ES-I3 (cell line): ENCODE results near the gene TMEM187.

Source experiments
- H3K36me3 ChIP-seq: 2 replicates; pipeline ENCODE4 v1.6.1; 2013; ENCODE audit warnings: mild to moderate bottlenecking, low read length, control low read depth, moderate library complexity; ENCODE audit not compliant: insufficient read depth
- H3K4me1 ChIP-seq: 2 replicates; pipeline ENCODE4 v1.6.1; 2013; ENCODE audit warnings: mild to moderate bottlenecking, control low read depth, low read length; ENCODE audit not compliant: insufficient read depth
- H3K9ac ChIP-seq: 2 replicates; pipeline ENCODE4 v1.6.1; 2013; ENCODE audit warnings: low read depth, mild to moderate bottlenecking, low read length, moderate library complexity
- H3K9me3 ChIP-seq: 2 replicates; pipeline ENCODE4 v1.6.1; 2013; ENCODE audit warnings: mild to moderate bottlenecking, low read length, moderate library complexity; ENCODE audit not compliant: control insufficient read depth, insufficient read depth

TMEM187 gene

GRCh38 chrX:153954558-153955227, 17.9 kb upstream of the TMEM187 start:
- Histone ChIP-seq H3K9me3 (no peaks in the 10 kb centered on the region), H3K4me1 (no peaks in the 10 kb centered on the region; the same call in 1 of the 2 replicates), H3K36me3 (peaks cover 6% of the 10 kb centered on the region; the same call in 1 of the 2 replicates), H3K9ac (no peak overlapping the region)

- no peaks in the 10 kb centered on the region for H3K9me3 ChIP-seq
- peaks cover 8% of the 10 kb centered on the region for H3K36me3 ChIP-seq
- H3K4me1 ChIP-seq: no peaks in the 10 kb centered on the region; the same call in 1 of the 2 replicates
- no peak overlapping the region for H3K9ac ChIP-seq
Measured at GRCh38 chrX:153955228-153955732, 17.3 kb upstream of the TMEM187 start.

GRCh38 chrX:153956044-153956907, 16.3 kb upstream of the TMEM187 start:
- Histone ChIP-seq H3K4me1 (no peaks in the 10 kb centered on the region; the same call in 1 of the 2 replicates), H3K9me3 (no peaks in the 10 kb centered on the region), H3K36me3 (peaks cover 9% of the 10 kb centered on the region), H3K9ac (no peak overlapping the region)

- Histone ChIP-seq H3K4me1 (no peaks in the 10 kb centered on the region; the same call in 1 of the 2 replicates), H3K9me3 (no peaks in the 10 kb centered on the region), H3K36me3 (peaks cover 5% of the 10 kb centered on the region)
Measured at GRCh38 chrX:153957224-153957623, 15.3 kb upstream of the TMEM187 start.

GRCh38 chrX:153958605-153959004, 13.9 kb upstream of the TMEM187 start:
- Histone ChIP-seq H3K9ac (no peak overlapping the region), H3K9me3 (no peaks in the 10 kb centered on the region), H3K36me3 (peaks cover 5% of the 10 kb centered on the region), H3K4me1 (no peaks in the 10 kb centered on the region)

More at GRCh38 chrX:153957224-153957623, 15.3 kb upstream of the TMEM187 start:
- no peak overlapping the region for H3K9ac ChIP-seq

GRCh38 chrX:153959649-153960048, 12.9 kb upstream of the TMEM187 start:
- Histone ChIP-seq H3K4me1 (no peaks in the 10 kb centered on the region), H3K9ac (no peak overlapping the region), H3K9me3 (no peaks in the 10 kb centered on the region), H3K36me3 (peaks cover 5% of the 10 kb centered on the region)

- no peaks in the 10 kb centered on the region for H3K9me3 ChIP-seq
- no peak overlapping the region for H3K9ac ChIP-seq
- peaks cover 5% of the 10 kb centered on the region for H3K36me3 ChIP-seq
- no peaks in the 10 kb centered on the region for H3K4me1 ChIP-seq
Measured at GRCh38 chrX:153960077-153960476, 12.5 kb upstream of the TMEM187 start.

GRCh38 chrX:153960786-153961185, 11.8 kb upstream of the TMEM187 start:
- H3K9ac ChIP-seq: no peak overlapping the region
- H3K4me1 ChIP-seq: no peaks in the 10 kb centered on the region
- peaks cover 5% of the 10 kb centered on the region for H3K36me3 ChIP-seq
- no peaks in the 10 kb centered on the region for H3K9me3 ChIP-seq

- no peaks in the 10 kb centered on the region for H3K9me3 ChIP-seq
- H3K4me1 ChIP-seq: no peaks in the 10 kb centered on the region
- H3K9ac ChIP-seq: no peak overlapping the region
- H3K36me3 ChIP-seq: peaks cover 5% of the 10 kb centered on the region
Measured at GRCh38 chrX:153961292-153961691, 11.3 kb upstream of the TMEM187 start.

- Histone ChIP-seq H3K36me3 (peaks cover 5% of the 10 kb centered on the region), H3K4me1 (peaks cover 22% of the 10 kb centered on the region; the same call in 1 of the 2 replicates), H3K9ac (no peak overlapping the region), H3K9me3 (no peaks in the 10 kb centered on the region; the same call in 1 of the 2 replicates)
Measured at GRCh38 chrX:153963546-153963945, 9.0 kb upstream of the TMEM187 start.

GRCh38 chrX:153964105-153964504, 8.4 kb upstream of the TMEM187 start:
- Histone ChIP-seq H3K9me3 (no peaks in the 10 kb centered on the region; the same call in 1 of the 2 replicates), H3K4me1 (peaks cover 22% of the 10 kb centered on the region; the same call in 1 of the 2 replicates), H3K9ac (no peak overlapping the region), H3K36me3 (peaks cover 5% of the 10 kb centered on the region)

- Histone ChIP-seq H3K36me3 (peaks cover 2% of the 10 kb centered on the region), H3K4me1 (peaks cover 22% of the 10 kb centered on the region; the same call in 1 of the 2 replicates), H3K9me3 (no peaks in the 10 kb centered on the region; the same call in 1 of the 2 replicates), H3K9ac (no peak overlapping the region)
Measured at GRCh38 chrX:153965406-153965805, 7.1 kb upstream of the TMEM187 start.

- Histone ChIP-seq H3K4me1 (peaks cover 22% of the 10 kb centered on the region; the same call in 1 of the 2 replicates), H3K9me3 (no peaks in the 10 kb centered on the region; the same call in 1 of the 2 replicates), H3K36me3 (no peaks in the 10 kb centered on the region; the same call in none of the 2 replicates), H3K9ac (no peak overlapping the region)
Measured at GRCh38 chrX:153966283-153966688, 6.3 kb upstream of the TMEM187 start.

GRCh38 chrX:153966841-153967535, 5.6 kb upstream of the TMEM187 start:
- H3K4me1 ChIP-seq: peaks cover 22% of the 10 kb centered on the region; the same call in 1 of the 2 replicates
- H3K9ac ChIP-seq: peak overlapping the region; percentile 1; the same call in 1 of the 2 replicates
- H3K9me3 ChIP-seq: no peaks in the 10 kb centered on the region; the same call in 1 of the 2 replicates
- no peaks in the 10 kb centered on the region; the same call in 1 of the 2 replicates for H3K36me3 ChIP-seq
